KG1 (cell line): ENCODE results near the gene CXCL9.
"Not testable (repeated sequence)": the region's sequence is repeated elsewhere in the genome, so short reads cannot be mapped to it uniquely, and the experiment has no call there.

Experiments
- DNase-seq: peaks from one replicate; lab custom pipeline; 2025; lab: John Stamatoyannopoulos, UW

The CXCL9 gene

GRCh38 chr4:75954811-75955210, 52.5 kb downstream of the CXCL9 start:
- DNase-seq = not testable (repeated sequence)

GRCh38 chr4:75953509-75953908, 53.8 kb downstream of the CXCL9 start:
- DNase-seq = no peak
